ENCODE results near the gene NPIPA1.
A peak's percentile ranks its signal among the peaks of the same experiment; 100 is the strongest.
"Not testable (repeated sequence)": the region's sequence is repeated elsewhere in the genome, so short reads cannot be mapped to it uniquely, and the experiment has no call there.

Gene NPIPA1

GRCh38 chr16:14930971-14931370, 6.3 kb upstream of the NPIPA1 start:
- not testable (repeated sequence) for DNase-seq

DNA sequence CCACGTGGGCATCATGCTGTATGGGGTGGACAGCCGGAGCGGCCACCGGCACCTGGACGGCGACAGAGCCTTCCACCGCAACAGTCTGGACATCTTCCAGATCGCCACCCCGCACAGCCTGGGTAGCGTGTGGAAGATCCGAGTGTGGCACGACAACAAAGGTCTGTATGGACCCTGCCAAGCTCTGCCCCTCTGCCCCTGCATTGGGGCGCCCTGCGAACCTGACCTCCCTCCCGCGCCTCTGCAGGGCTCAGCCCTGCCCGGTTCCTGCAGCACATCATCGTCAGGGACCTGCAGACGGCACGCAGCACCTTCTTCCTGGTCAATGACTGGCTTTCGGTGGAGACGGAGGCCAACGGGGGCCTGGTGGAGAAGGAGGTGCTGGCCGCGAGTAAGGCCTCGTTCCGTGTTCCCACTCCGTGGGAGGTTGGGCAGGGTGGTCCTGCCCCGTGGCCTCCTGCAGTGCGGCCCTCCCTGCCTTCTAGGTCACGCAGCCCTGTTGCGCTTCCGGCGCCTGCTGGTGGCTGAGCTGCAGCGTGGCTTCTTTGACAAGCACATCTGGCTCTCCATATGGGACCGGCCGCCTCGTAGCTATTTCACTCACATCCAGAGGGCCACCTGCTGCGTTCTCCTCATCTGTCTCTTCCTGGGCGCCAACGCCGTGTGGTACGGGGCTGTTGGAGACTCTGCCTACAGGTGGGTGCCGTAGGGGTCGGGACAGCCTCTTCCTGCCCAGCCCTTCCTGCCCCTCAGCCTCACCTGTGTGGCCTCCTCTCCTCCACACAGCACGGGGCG, 4.5 kb upstream of the NPIPA1 start:
- not testable (repeated sequence) for DNase-seq

DNA sequence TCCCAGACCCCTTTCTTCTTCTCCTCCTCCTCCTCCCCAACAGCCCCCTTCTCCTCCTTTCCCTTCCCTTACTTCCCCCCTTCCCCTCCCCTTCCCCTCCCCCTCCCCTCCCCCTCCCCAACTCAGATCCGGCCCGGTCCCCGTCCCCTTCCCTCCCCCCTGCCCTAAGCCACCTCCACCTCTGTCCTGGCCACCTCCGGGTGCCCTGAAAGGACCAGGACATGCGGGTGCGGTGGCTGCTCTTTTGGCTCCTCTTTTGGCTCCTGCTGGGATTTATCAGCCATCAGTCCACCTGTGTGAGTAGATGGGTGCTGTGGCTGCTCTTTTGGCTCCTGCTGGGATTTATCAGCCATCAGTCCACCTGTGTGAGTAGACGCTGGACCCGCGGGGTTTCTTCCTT, 751 bp downstream of the NPIPA1 start:
- DNase-seq, result not testable (repeated sequence)

- not testable (repeated sequence) for DNase-seq
Measured at GRCh38 chr16:14942686-14943085, 5.4 kb downstream of the NPIPA1 start.

DNA sequence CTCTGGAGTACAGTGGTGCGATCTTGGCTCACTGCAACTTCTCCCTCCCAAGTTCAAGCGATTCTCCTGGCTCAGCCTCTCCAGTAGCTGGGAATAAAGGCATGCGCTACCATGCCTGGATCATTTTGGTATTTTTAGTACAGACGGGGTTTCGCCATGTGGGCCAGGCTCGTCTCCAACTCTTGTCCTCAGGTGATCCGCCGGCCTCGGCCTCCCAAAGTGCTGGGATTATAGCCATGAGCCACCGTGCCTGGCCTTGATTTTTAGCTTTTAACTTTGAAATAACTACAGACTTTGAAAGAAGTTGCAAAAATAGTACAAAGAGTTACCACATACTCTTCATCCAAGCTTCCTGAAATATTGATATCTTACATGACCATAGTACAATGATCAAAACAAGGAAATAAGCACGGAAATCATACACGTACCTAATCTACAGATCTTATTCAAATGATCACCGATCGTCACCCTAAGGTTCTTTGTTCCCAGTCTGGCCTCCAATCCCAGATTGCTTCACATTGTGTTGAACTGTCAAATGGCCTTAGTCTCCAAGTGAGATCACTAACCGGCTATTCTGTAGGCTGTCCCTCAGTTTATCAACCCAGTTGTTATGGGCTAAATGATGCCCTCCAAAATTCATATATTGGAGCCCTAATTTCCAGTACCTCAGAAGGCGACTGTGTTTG, 18.4 kb downstream of the NPIPA1 start:
- no peak for DNase-seq

DNA sequence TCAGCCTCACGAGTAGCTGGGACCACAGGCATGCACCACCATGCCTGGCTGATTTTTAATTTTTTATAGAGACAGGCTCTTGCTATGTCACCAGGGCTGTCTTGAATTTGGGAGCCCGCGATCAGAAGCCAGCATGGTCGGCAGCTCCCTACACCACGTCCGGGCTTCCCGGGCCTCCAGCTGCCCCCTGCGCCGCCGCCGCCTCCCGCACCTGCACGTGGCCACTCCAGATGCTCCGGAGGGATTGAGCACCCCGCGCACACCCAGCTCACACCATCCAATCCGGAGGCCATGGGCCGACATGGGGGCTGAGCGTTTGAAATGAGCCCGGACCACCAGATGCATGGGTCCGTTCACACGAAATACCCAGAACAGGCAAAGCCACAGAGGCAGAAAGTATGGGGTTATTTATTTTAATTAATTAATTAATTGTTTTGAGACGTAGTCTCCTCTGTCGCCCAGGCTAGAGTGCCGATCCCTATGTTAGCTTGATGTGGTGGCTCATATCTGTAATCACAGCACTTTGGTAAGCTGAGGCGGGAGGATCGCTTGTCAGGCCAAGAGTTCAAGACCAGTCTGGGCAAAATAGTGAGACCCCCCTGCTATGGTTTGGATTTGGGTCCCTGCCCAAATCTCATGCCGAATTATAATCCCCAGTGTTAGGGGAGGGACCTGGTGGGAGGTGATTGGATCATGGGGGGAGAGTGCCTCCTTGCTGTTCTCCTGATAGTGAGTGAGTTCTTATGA, 20.5 kb downstream of the NPIPA1 start:
- no peak for DNase-seq

DNA sequence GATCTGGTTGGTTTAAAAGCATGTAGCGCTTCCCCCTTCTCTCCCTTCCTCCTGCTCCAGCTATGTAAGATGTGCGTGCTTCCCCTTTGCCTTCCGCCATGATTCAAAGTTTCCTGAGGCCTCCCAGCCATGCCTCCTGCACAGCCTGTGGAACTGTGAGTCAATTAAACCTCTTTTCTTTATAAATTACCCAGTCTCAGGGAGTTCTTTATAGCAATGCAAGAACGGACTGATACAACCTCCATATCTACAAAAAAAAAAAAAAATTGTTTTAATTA, 21.0 kb downstream of the NPIPA1 start:
- no peak for DNase-seq

GRCh38 chr16:14958970-14959369, 21.7 kb downstream of the NPIPA1 start:
- no peak for DNase-seq

- DNase-seq, result no peak
Measured at GRCh38 chr16:14961405-14962186, 24.4 kb downstream of the NPIPA1 start.

DNA sequence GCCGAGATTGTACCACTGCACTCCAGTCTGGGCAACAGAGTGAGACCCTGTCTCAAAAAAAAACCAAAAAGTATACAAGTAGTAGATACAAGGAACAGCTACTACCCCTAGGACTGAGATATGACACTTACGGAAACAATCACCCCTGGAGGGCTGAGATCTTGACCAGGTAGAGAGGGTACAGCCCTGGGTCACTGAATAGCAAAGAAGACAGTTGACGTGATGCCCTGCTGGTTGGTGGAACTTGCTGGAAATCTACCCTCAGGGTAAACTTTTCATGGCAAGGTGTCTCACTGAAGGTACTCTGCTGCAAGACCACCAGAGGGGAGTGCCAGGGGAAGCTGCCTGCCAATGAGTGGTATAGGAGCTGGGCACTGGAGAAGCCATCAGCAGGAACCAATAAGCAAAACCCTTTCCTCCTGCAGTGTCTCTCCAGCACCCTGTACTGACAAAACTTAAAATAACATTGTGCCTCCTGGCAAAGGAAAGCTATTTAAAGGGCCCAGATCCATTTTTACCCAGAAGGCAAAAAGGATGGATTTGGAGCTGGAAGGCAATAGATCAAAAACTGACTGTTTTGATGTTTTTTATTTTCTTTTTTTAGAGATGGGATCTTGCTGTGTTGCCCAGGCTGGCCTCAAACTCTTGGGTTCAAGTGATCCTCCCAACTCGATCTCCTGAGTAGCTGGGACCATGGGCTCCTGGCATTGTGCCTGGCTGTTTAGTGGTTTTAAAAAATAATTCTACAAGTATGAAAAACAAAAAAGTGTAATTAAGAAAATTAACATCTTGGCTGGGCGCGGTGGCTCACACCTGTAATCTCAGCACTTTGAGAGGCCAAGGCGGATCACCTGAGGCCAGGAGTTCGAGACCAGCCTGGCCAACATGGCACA, 26.3 kb downstream of the NPIPA1 start:
- DNase-seq, result no peak

DNA sequence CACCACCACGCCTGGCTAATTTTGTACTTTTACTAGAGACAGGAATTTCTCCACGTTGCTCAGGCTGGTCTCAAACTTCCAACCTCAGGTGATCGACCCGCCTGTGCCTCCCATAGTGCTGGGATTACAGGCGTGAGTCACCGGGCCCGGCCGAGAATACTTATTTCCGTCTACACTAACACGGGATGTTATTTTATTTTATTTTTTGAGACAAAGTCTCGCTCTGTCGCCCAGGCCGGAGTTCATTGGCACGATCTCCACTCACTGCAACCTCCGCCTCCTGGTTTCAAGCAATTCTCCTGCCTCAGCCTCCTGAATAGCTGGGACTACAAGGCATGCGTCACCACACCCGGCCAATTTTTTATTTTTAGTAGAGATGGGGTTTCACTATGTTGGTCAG, 28.1 kb downstream of the NPIPA1 start:
- DNase-seq, result no peak

DNA sequence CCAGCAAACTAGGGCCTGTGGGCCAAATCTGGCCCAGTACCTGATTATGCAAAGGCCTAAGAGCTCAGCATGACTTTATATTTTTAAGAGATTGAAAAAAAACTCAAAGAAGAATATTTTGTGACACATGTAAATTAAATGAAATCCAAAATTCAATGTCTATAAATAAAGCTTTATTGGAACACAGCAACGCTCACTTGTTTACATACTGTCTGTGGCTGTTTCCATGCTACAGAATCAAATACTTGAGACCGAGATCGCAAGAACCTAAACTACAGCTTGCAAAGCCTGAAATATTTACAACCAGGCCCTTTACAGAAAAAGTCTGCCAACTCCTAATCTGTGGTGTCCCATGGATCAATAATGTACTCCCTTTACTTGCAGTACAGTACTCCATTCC, 32.6 kb downstream of the NPIPA1 start:
- DNase-seq, result not testable (repeated sequence)

DNA sequence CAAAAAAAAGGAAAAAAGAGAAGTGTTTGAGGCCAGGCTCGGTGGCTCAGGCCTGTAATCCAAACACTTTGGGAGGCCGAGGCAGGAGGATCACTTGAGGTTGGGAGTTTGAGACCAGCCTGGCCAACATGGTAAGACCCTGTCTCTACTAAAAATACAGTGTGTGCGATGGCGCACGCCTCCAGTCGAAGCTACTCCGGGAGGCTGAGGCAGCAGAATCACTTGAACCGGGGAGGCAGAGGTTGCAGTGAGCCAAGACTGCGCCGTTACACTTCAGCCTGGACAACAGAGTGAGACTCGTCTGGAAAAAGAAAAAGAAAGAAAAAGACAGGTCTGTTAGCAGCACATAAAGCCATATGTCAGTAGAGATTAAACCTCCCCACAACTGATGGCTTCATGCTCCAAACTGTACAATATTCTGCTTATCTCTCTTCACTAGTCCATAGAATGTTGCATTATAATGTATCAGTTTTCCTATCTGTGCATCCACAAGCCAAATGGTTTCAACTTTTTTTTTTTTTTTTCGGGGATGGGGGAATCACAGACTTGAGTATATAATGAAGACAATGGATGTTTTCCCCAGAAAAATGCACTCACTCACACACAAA, 34.5 kb downstream of the NPIPA1 start:
- not testable (repeated sequence) for DNase-seq

- DNase-seq, result not testable (repeated sequence)
Measured at GRCh38 chr16:14973785-14974322, 36.6 kb downstream of the NPIPA1 start.

- DNase-seq, result not testable (repeated sequence)
Measured at GRCh38 chr16:14974331-14974655, 37.0 kb downstream of the NPIPA1 start.

DNA sequence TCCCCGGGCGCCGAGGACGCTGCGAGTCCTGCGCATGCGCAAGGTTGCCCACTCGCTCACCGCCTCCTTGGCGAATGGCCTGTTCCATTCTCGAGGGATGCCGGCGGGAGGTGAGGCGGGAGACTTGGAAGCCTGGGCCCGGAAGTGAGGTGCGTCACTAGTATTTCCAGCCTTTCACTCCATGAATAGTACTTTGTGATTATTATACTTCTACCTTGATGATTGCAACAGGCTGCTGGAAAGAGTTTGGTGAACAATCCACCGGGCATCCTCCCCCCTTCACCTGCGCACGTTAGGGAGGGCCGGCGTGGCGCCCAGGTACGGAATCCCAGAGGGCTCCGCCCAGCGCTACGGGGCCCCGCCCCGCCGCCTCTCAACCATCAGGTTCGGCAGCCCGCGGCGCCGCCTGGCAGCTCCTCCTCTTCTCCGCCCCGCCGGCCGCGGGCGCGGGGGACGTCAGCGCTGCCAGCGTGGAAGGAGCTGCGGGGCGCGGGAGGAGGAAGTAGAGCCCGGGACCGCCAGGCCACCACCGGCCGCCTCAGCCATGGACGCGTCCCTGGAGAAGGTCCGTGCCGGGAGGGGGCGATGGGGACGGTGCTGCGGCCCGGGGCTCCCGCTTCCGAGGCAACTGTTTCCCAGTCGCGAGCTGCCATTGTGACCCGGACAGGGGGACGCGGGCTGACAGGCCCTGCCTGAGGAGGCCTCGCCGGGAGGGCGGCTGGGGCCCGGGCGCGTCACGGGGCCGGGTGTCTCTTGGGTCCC, 37.6 kb downstream of the NPIPA1 start, which contains the start of gene PDXDC1:
Gene PDXDC1 (plus strand): TSS at position 371 of the 762 bp plus-strand sequence. CDS start 174 bp downstream, at position 545.
- peak; percentile 99 for DNase-seq

- DNase-seq, result peak; percentile 58
Measured at GRCh38 chr16:14975418-14976194, 38.4 kb downstream of the NPIPA1 start.

- DNase-seq, result not testable (repeated sequence)
Measured at GRCh38 chr16:14976971-14977736, 39.9 kb downstream of the NPIPA1 start.

- DNase-seq, result not testable (repeated sequence)
Measured at GRCh38 chr16:14978281-14978680, 41.0 kb downstream of the NPIPA1 start.
